GM12891 (cell line): ENCODE data around the gene HMCN1.

Experiments used
- POLR2A ChIP-seq: IDR thresholded peaks from 2 replicates; pipeline ENCODE4 v1.6.1; 2011; ENCODE audit warnings: low read depth, low read length, control low read depth
- POLR2AphosphoS5 ChIP-seq: IDR thresholded peaks from 2 replicates; pipeline ENCODE4 v1.6.1; 2011; ENCODE audit warnings: low read depth, low read length, control low read depth
- SPI1 ChIP-seq: IDR thresholded peaks from 2 replicates; pipeline ENCODE4 v1.6.1; 2011; ENCODE audit warnings: low read depth, low read length, control low read depth
- TAF1 ChIP-seq: IDR thresholded peaks from 2 replicates; pipeline ENCODE4 v1.6.1; 2011; ENCODE audit warnings: low read depth, low read length, control low read depth

DNA sequence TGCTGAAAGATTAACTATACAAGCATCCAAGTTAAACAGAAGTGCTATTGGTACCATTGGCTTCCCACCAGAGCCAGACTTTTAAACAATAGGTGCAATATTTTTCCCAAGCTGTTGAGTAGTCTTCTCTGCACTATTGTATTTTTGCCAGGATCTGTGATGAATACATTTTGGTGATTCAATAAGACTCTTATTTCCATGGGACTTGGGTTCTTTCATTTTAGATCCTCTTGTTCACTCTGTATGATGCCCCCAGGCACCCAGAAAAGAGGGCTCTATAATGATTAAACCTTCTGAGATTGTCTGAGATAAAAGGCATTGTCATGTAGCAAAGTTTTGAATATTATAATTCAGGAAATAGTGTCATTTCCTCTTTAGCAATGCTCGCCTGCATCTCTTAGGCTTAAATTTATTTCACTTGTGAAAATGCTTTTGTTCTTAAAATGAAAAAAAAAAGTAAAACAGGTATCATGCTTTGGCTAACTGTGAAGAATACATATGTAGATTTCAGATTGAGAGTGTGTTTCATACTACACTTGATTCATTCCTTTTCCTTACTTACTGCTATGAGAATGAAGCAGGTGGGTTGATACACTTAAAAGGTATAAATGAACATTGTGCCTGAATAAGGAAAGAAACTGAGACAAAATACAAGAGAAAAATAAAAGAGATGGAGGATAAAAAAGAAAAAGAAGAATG lies 275.0 kb downstream of the HMCN1 start:
- TF ChIP-seq POLR2A (no peak), POLR2AphosphoS5 (no peak), TAF1 (no peak), SPI1 (no peak)
